Measurements from ENCODE around the gene C11orf97.

- TF ChIP-seq SIN3A (conservative IDR thresholded peaks at IDR 0.05 in 1 of 2, IDR thresholded peaks at IDR 0.05 in 1 of 2; ENCODE audit: low read depth in 1 of 2, low read length in 2 of 2), result no peak
- no peak for TF ChIP-seq POLR2A (IDR thresholded peaks at IDR 0.05; ENCODE audit: control extremely low read depth in 1 of 2, low read depth in 2 of 2, low read length in 2 of 2)
- TF ChIP-seq, protein P1, sequence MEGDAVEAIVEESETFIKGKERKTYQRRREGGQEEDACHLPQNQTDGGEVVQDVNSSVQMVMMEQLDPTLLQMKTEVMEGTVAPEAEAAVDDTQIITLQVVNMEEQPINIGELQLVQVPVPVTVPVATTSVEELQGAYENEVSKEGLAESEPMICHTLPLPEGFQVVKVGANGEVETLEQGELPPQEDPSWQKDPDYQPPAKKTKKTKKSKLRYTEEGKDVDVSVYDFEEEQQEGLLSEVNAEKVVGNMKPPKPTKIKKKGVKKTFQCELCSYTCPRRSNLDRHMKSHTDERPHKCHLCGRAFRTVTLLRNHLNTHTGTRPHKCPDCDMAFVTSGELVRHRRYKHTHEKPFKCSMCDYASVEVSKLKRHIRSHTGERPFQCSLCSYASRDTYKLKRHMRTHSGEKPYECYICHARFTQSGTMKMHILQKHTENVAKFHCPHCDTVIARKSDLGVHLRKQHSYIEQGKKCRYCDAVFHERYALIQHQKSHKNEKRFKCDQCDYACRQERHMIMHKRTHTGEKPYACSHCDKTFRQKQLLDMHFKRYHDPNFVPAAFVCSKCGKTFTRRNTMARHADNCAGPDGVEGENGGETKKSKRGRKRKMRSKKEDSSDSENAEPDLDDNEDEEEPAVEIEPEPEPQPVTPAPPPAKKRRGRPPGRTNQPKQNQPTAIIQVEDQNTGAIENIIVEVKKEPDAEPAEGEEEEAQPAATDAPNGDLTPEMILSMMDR (IDR thresholded peaks at IDR 0.05; ENCODE audit: control extremely low read depth in 1 of 3, insufficient read depth in 1 of 3, low read depth in 1 of 3, low read length in 3 of 3), result no peak
- TF ChIP-seq CBX5 (IDR thresholded peaks at IDR 0.05; ENCODE audit: low read depth, low read length), result no peak
- TF ChIP-seq ATF2 (IDR thresholded peaks at IDR 0.05; ENCODE audit: low read length), result no peak
- TF ChIP-seq POLR2AphosphoS5 (IDR thresholded peaks at IDR 0.05; ENCODE audit: low read depth, low read length), result no peak
- no peak for TF ChIP-seq RAD21 (IDR thresholded peaks at IDR 0.05 in 1 of 2, conservative IDR thresholded peaks at IDR 0.05 in 1 of 2; ENCODE audit: low read depth in 2 of 2, low read length in 2 of 2)
- TF ChIP-seq PHF8 (conservative IDR thresholded peaks at IDR 0.05; ENCODE audit: low read depth, low read length), result no peak
- no peak for TF ChIP-seq TAF1 (IDR thresholded peaks at IDR 0.05; ENCODE audit: low read depth, low read length)
- TF ChIP-seq MAFK (IDR thresholded peaks at IDR 0.05; ENCODE audit: low read depth, low read length), result no peak
- no peak for TF ChIP-seq KDM1A (IDR thresholded peaks at IDR 0.05; ENCODE audit: borderline replicate concordance, low read length)
These were observed 34.6 kb upstream of the C11orf97 start for GRCh38 chr11:94477624-94478023.

All from H1 (cell line).